H9 (cell line): ENCODE results near the gene DACH1. TPM values are rescaled to one million over a fixed set of nuclear protein-coding genes. Genes with fewer than 3 reads are reported as not detected.

ENCODE experiments used
- DNase-seq: peaks from one replicate; pipeline ENCODE4 v3.0.0-alpha.2; 2017
- H2AFZ ChIP-seq: one replicate; pipeline ENCODE4 v1.6.1; 2013; ENCODE audit warnings: mild to moderate bottlenecking, low read length, control low read depth, moderate library complexity
- H2AK5ac ChIP-seq: 2 replicates; pipeline ENCODE4 v1.6.1; 2013; ENCODE audit warnings: low read length, control low read depth, mixed read lengths; ENCODE audit not compliant: insufficient read length
- H2BK120ac ChIP-seq: one replicate; pipeline ENCODE4 v1.6.1; 2013; ENCODE audit warnings: low read depth, mild to moderate bottlenecking, low read length, control low read depth, inconsistent platforms; ENCODE audit not compliant: poor library complexity, severe bottlenecking
- H2BK12ac ChIP-seq: 2 replicates; pipeline ENCODE4 v1.6.1; 2013; ENCODE audit warnings: low read length, control low read depth, mixed read lengths, low read depth; ENCODE audit not compliant: insufficient read length
- H2BK15ac ChIP-seq: 2 replicates; pipeline ENCODE4 v1.6.1; 2013; ENCODE audit warnings: low read depth, low read length, control low read depth
- H2BK20ac ChIP-seq: one replicate; pipeline ENCODE4 v1.6.1; 2013; ENCODE audit warnings: low read depth, mild to moderate bottlenecking, low read length, control low read depth, inconsistent platforms; ENCODE audit not compliant: poor library complexity, severe bottlenecking
- H2BK5ac ChIP-seq: 2 replicates; pipeline ENCODE4 v1.6.1; 2013; ENCODE audit warnings: low read length, control low read depth, mixed read lengths; ENCODE audit not compliant: insufficient read length
- H3K14ac ChIP-seq: 2 replicates; pipeline ENCODE4 v1.6.1; 2013; ENCODE audit warnings: low read length, control low read depth; ENCODE audit not compliant: insufficient read depth
- H3K18ac ChIP-seq: 2 replicates; pipeline ENCODE4 v1.6.1; 2013; ENCODE audit warnings: low read depth, mild to moderate bottlenecking, mixed read lengths, low read length, control low read depth; ENCODE audit not compliant: insufficient read length
- H3K23ac ChIP-seq: 2 replicates; pipeline ENCODE4 v1.6.1; 2013; ENCODE audit warnings: low read length, control low read depth, mixed read lengths, low read depth; ENCODE audit not compliant: insufficient read length
- H3K23me2 ChIP-seq: 2 replicates; pipeline ENCODE4 v1.6.1; 2013; ENCODE audit warnings: low read depth, mild to moderate bottlenecking, mixed read lengths, low read length, control low read depth; ENCODE audit not compliant: insufficient read length, poor library complexity, severe bottlenecking
- H3K27ac ChIP-seq: 2 replicates; pipeline ENCODE4 v1.5.1; 2013; ENCODE audit warnings: low read length, control low read depth, mixed read lengths, low read depth; ENCODE audit not compliant: insufficient read length
- H3K27me3 ChIP-seq: 2 replicates; pipeline ENCODE4 v1.6.1; 2013; ENCODE audit warnings: low read length, control low read depth, inconsistent platforms; ENCODE audit not compliant: insufficient read depth
- H3K4ac ChIP-seq: 2 replicates; pipeline ENCODE4 v1.6.1; 2013; ENCODE audit warnings: low read depth, mild to moderate bottlenecking, control low read depth, inconsistent platforms, low read length, moderate library complexity
- H3K4me1 ChIP-seq: 2 replicates; pipeline ENCODE4 v1.6.1; 2013; ENCODE audit warnings: low read length, control low read depth, inconsistent platforms; ENCODE audit not compliant: insufficient read depth
- H3K4me2 ChIP-seq: 2 replicates; pipeline ENCODE4 v1.6.1; 2013; ENCODE audit warnings: low read length, control low read depth, mixed read lengths; ENCODE audit not compliant: insufficient read length, insufficient read depth
- H3K56ac ChIP-seq: 2 replicates; pipeline ENCODE4 v1.6.1; 2013; ENCODE audit warnings: low read depth, mild to moderate bottlenecking, mixed read lengths, low read length, control low read depth; ENCODE audit not compliant: insufficient read length
- H3K79me1 ChIP-seq: 2 replicates; pipeline ENCODE4 v1.6.1; 2013; ENCODE audit warnings: low read depth, mild to moderate bottlenecking, moderate library complexity, low read length, control low read depth, inconsistent platforms; ENCODE audit not compliant: insufficient read depth, poor library complexity, severe bottlenecking
- H3K79me2 ChIP-seq: 2 replicates; pipeline ENCODE4 v1.6.1; 2013; ENCODE audit warnings: low read length, control low read depth, inconsistent platforms; ENCODE audit not compliant: insufficient read depth
- H3K9ac ChIP-seq: 2 replicates; pipeline ENCODE4 v1.6.1; 2013; ENCODE audit warnings: low read length, control low read depth, mixed read lengths; ENCODE audit not compliant: insufficient read length; ENCODE audit errors: extremely low read depth
- H3K9me3 ChIP-seq: one replicate; pipeline ENCODE4 v1.6.1; 2013; ENCODE audit warnings: low read depth, low read length, inconsistent platforms; ENCODE audit not compliant: control insufficient read depth
- H3T11ph ChIP-seq: one replicate; pipeline ENCODE4 v1.6.1; 2013; ENCODE audit warnings: mild to moderate bottlenecking, low read length, control low read depth, inconsistent platforms
- H4K20me1 ChIP-seq: one replicate; pipeline ENCODE4 v1.6.1; 2013; ENCODE audit not compliant: control insufficient read depth, insufficient read length, insufficient read depth
- H4K5ac ChIP-seq: 2 replicates; pipeline ENCODE4 v1.6.1; 2013; ENCODE audit warnings: low read depth, mild to moderate bottlenecking, mixed read lengths, low read length, control low read depth; ENCODE audit not compliant: insufficient read length
- H4K8ac ChIP-seq: replicated peaks from 2 replicates; pipeline ENCODE4 v1.6.1; 2013; ENCODE audit warnings: low read length, control low read depth, mixed read lengths, low read depth; ENCODE audit not compliant: insufficient read length
- H4K91ac ChIP-seq: 2 replicates; pipeline ENCODE4 v1.6.1; 2013; ENCODE audit warnings: low read depth, mild to moderate bottlenecking, moderate library complexity, mixed read lengths, low read length, control low read depth; ENCODE audit not compliant: insufficient read length
- H3K27ac Mint-ChIP-seq, 3 experiments: 2 replicates in 2 of 3; 3 replicates in 1 of 3; pipeline ENCODE4 v1.8.0; 2020 to 2021; ENCODE audit warnings: mixed read lengths in 3 of 3, mild to moderate bottlenecking in 1 of 3, moderate library complexity in 1 of 3
- H3K27me3 Mint-ChIP-seq: 2 replicates; pipeline ENCODE4 v1.8.0; 2021; ENCODE audit warnings: low read depth, mild to moderate bottlenecking, moderate library complexity, mixed read lengths
- H3K36me3 Mint-ChIP-seq, 3 experiments: 2 replicates in 2 of 3; 3 replicates in 1 of 3; pipeline ENCODE4 v1.8.0; 2020 to 2021; ENCODE audit warnings: low read depth in 3 of 3, mixed read lengths in 3 of 3; ENCODE audit not compliant: insufficient read depth in 1 of 3
- H3K4me1 Mint-ChIP-seq, 2 experiments: 2 replicates each; pipeline ENCODE4 v1.8.0; 2020; ENCODE audit warnings: mixed read lengths in 2 of 2
- H3K4me3 Mint-ChIP-seq, 2 experiments: 2 replicates in 1 of 2; 3 replicates in 1 of 2; pipeline ENCODE4 v1.8.0; 2020 to 2021; ENCODE audit warnings: mild to moderate bottlenecking in 2 of 2, mixed read lengths in 2 of 2, moderate library complexity in 1 of 2
- H3K9me3 Mint-ChIP-seq, 2 experiments: 2 replicates in 1 of 2; 3 replicates in 1 of 2; pipeline ENCODE4 v1.8.0; 2020; ENCODE audit warnings: mild to moderate bottlenecking in 2 of 2, mixed read lengths in 2 of 2, moderate library complexity in 1 of 2
- WGBS: extraction: QIAGEN DNeasy Blood & Tissue Kit; methylation state at CpG from one replicate; pipeline ENCODE4 v1.1.7; 2013; ENCODE audit warnings: missing lambda C conversion rate, low lambda C conversion rate, mixed read lengths; ENCODE audit not compliant: insufficient read length; ENCODE audit errors: extremely low coverage; 5-methylcytosine and 5-hydroxymethylcytosine counted together
- total RNA-seq: library from RNA; stranded (reverse); gene quantifications from 2 replicates; pipeline ENCODE4 v1.2.1, GENCODE V29; 2021
- TF ChIP-seq, protein P1 (sequence below): fragments of 200-600 bp; sonication (generic); conservative IDR thresholded peaks from 3 replicates; pipeline ENCODE4 v1.8.0; 2021; ENCODE audit warnings: antibody characterized with exemption, mild to moderate bottlenecking

The DACH1 gene
- total RNA-seq, 1 experiment from 2014 or later = not detected

DNA sequence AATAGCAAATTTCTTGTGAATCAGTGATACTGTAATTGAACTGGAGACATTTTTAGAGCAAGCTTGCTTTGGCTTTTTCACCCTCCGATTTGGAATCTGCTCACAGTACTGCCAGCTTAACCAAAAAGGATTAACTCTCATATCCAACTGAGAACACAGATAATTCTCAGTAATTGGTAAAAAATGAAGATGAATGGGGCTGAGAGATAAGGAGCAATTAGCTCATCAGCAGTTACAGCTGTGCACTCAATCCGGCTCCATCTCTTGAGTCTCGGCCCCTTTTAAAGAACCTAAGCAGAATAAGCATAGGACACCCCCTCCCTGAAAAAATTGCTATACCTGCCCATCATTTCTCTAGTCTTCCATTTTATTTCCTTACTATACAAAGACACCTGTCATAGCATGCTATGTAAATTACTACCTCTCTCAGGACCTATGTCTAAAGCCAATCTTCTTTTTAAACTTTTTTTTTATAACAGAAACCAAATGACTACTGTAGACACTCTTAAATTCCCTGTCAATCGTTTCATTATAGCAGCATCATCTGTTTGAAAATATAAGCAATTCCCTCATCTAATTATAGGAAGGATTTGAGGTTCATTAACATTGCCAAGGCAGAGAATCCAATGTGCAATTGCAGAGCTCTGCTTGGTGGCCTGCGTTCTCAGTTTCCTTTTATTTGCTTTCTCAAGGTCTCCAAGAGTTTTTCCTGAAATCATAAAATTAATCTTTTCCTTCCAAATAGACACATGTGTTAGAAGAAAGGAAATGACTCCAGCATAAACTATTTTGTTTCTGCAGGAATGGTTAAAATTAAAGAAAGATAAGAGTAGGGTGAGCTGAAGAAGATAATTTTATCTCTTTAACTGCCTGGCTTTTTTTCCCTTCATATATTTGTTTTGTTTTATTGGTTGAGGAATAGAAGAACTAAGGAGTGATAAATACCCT lies 242.1 kb downstream of the DACH1 start:
- Histone ChIP-seq H2AK5ac (no peak overlapping the region), H3K4me2 (no peak overlapping the region), H3K14ac (no peak overlapping the region), H3K27me3 (no peaks in the 10 kb centered on the region), H4K91ac (no peak overlapping the region), H3K9ac (no peak overlapping the region), H4K20me1 (no peaks in the 10 kb centered on the region), H2BK15ac (no peak overlapping the region), H3K18ac (no peak overlapping the region), H2BK20ac (no peak overlapping the region), H3K79me2 (no peaks in the 10 kb centered on the region), H3K23me2 (no peaks in the 10 kb centered on the region), H3K79me1 (no peaks in the 10 kb centered on the region), H2BK5ac (no peak overlapping the region), H3K27ac (no peak overlapping the region), H2AFZ (no peak overlapping the region), H3T11ph (no peak overlapping the region), H3K23ac (no peak overlapping the region), H2BK12ac (no peak overlapping the region), H3K9me3 (no peaks in the 10 kb centered on the region), H3K4ac (no peak overlapping the region), H3K56ac (no peak overlapping the region), H3K4me1 (no peaks in the 10 kb centered on the region; the same call in 1 of the 2 replicates), H2BK120ac (no peak overlapping the region), H4K5ac (no peak overlapping the region), H4K8ac (no peak overlapping the region)
- Mint-ChIP-seq H3K36me3 (no peaks in the 10 kb centered on the region), H3K4me1 (peaks cover 22 to 27% of the 10 kb centered on the region in 2 experiments), H3K27ac (no peak overlapping the region), H3K27me3 (no peaks in the 10 kb centered on the region), H3K9me3 (no peaks in the 10 kb centered on the region), H3K4me3 (no peak overlapping the region)
- no CpG with 5 or more reads among the region's 5 CpGs for whole genome bisulfite sequencing
- DNase-seq = no peak
- TF ChIP-seq, protein P1, sequence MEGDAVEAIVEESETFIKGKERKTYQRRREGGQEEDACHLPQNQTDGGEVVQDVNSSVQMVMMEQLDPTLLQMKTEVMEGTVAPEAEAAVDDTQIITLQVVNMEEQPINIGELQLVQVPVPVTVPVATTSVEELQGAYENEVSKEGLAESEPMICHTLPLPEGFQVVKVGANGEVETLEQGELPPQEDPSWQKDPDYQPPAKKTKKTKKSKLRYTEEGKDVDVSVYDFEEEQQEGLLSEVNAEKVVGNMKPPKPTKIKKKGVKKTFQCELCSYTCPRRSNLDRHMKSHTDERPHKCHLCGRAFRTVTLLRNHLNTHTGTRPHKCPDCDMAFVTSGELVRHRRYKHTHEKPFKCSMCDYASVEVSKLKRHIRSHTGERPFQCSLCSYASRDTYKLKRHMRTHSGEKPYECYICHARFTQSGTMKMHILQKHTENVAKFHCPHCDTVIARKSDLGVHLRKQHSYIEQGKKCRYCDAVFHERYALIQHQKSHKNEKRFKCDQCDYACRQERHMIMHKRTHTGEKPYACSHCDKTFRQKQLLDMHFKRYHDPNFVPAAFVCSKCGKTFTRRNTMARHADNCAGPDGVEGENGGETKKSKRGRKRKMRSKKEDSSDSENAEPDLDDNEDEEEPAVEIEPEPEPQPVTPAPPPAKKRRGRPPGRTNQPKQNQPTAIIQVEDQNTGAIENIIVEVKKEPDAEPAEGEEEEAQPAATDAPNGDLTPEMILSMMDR = no peak
